K562 (cell line): ENCODE measurements around the gene SH3RF1. TPM values are rescaled to one million over a fixed set of nuclear protein-coding genes. Genes with fewer than 3 reads are reported as not detected.

Source experiments
- ATAC-seq: fragments of 200-7000 bp; cut with Tn5 transposase; 3 replicates; pipeline ENCODE4 v1.9.1; 2020; ENCODE audit warnings: moderate library complexity
- BruUV-seq: library from RNA; stranded (reverse); fragments of 400-500 nt; replicated peaks from 2 replicates; lab custom pipeline; 2021; lab: Mats Ljungman, UMichigan
- CTCF ChIA-PET: fragments of 300-600 bp; formaldehyde crosslinking; extraction: SDS; loops from one replicate; lab custom pipeline; 2021; ENCODE audit warnings: low intra/inter-chr PET ratio; lab: Yijun Ruan, JAX
- POLR2A ChIA-PET: fragments of 300-600, 350-650 bp; sonication (Branson Sonifier 250); formaldehyde crosslinking; extraction: SDS; loops from one replicate; lab custom pipeline; 2021; ENCODE audit warnings: antibody characterized with exemption, inconsistent platforms; lab: Yijun Ruan, JAX
- DNase-seq, 4 experiments: peaks; one replicate each; pipeline versions ENCODE4 v3.0.0 to v3.0.0-alpha.2; 2011 to 2018; ENCODE audit warnings: low spot score in 3 of 4, mixed read lengths in 3 of 4; ENCODE audit errors: extremely low read depth in 1 of 4
- FAIRE-seq: peaks from 2 replicates; lab custom pipeline; 2011; peaks lifted over from hg19 to GRCh38; lab: Jason Lieb, UNC
- H2AFZ ChIP-seq: 2 replicates; pipeline ENCODE4 v1.6.0; 2011; ENCODE audit warnings: low read depth, low read length, control low read depth, inconsistent platforms
- H3K27ac ChIP-seq: fragments of 200-600 bp; 3 replicates; pipeline ENCODE4 v1.8.0; 2011; ENCODE audit warnings: low read depth, mild to moderate bottlenecking, control low read depth, inconsistent platforms, low read length, moderate library complexity, mixed read lengths; ENCODE audit errors: extremely low read depth
- H3K27me3 ChIP-seq, 2 experiments: fragments of 300-600 bp in 1 of 2; 2 replicates in 1 of 2; 3 replicates in 1 of 2; pipeline versions ENCODE4 v1.6.0 to v1.8.0; 2011; ENCODE audit warnings: inconsistent platforms in 2 of 2, low read length in 2 of 2, mild to moderate bottlenecking in 1 of 2, mixed read lengths in 1 of 2, moderate library complexity in 1 of 2; ENCODE audit not compliant: control insufficient read depth in 2 of 2, insufficient read depth in 2 of 2
- H3K36me3 ChIP-seq: fragments of 300-600 bp; 3 replicates; pipeline ENCODE4 v1.8.0; 2011; ENCODE audit warnings: mild to moderate bottlenecking, low read length, inconsistent platforms; ENCODE audit not compliant: control insufficient read depth, insufficient read depth
- H3K4me1 ChIP-seq, 2 experiments: fragments of 200-600 bp in 1 of 2; replicated peaks in 1 of 2; 2 replicates in 1 of 2; 3 replicates in 1 of 2; pipeline versions ENCODE4 v1.5.1 to v1.8.0; 2011; ENCODE audit warnings: inconsistent platforms in 2 of 2, low read length in 2 of 2, mild to moderate bottlenecking in 1 of 2, mixed read lengths in 1 of 2, moderate library complexity in 1 of 2; ENCODE audit not compliant: control insufficient read depth in 2 of 2, insufficient read depth in 2 of 2
- H3K4me2 ChIP-seq: 2 replicates; pipeline ENCODE4 v1.6.1; 2011; ENCODE audit warnings: low read length, control low read depth, inconsistent platforms, mixed read lengths; ENCODE audit not compliant: insufficient read depth
- H3K4me3 ChIP-seq: fragments of 200-600 bp; sonication (generic), shearing (Covaris generic); 2 replicates; pipeline ENCODE4 v1.5.1; 2016; ENCODE audit warnings: control low read depth, inconsistent platforms
- H3K79me2 ChIP-seq: fragments of 200-600 bp; 3 replicates; pipeline ENCODE4 v1.8.0; 2011; ENCODE audit warnings: low read length, inconsistent platforms; ENCODE audit not compliant: control insufficient read depth, insufficient read depth
- H3K9ac ChIP-seq, 2 experiments: 2 replicates each; pipeline versions ENCODE4 v1.6.0 to v1.6.1; 2011; ENCODE audit warnings: low read depth in 2 of 2, low read length in 2 of 2, control low read depth in 1 of 2, inconsistent platforms in 1 of 2, mild to moderate bottlenecking in 1 of 2, mixed read lengths in 1 of 2; ENCODE audit not compliant: insufficient read depth in 1 of 2
- H3K9me1 ChIP-seq: one replicate; pipeline ENCODE4 v1.6.0; 2011; ENCODE audit warnings: inconsistent platforms, mild to moderate bottlenecking, low read length, moderate library complexity; ENCODE audit not compliant: control insufficient read depth, insufficient read depth
- H3K9me3 ChIP-seq: replicated peaks from 2 replicates; pipeline ENCODE4 v1.5.1; 2011; ENCODE audit warnings: low read depth, low read length, inconsistent platforms; ENCODE audit not compliant: control insufficient read depth, insufficient read depth
- H4K20me1 ChIP-seq: replicated peaks from 2 replicates; pipeline ENCODE4 v1.6.1; 2011; ENCODE audit warnings: low read length, inconsistent platforms, mixed read lengths; ENCODE audit not compliant: control insufficient read depth, insufficient read depth
- ETS1 ChIP-seq: conservative IDR thresholded peaks from 2 replicates; pipeline ENCODE4 v1.6.1; 2011; ENCODE audit warnings: low read depth, mild to moderate bottlenecking, low read length; ENCODE audit not compliant: control insufficient read depth
- ETV1 ChIP-seq: fragments of 450-650 bp; conservative IDR thresholded peaks from 2 replicates; pipeline ENCODE4 v1.6.1; 2016; ENCODE audit warnings: missing genetic modification characterization, control low read depth, low read depth, missing compliant biosample characterization
- HNRNPK ChIP-seq: fragments of 200-400 bp; formaldehyde crosslinking; IDR thresholded peaks from one replicate; pipeline ENCODE4 v1.6.1; 2018; ENCODE audit warnings: mild to moderate bottlenecking, low read depth, low read length; ENCODE audit not compliant: poor library complexity, severe bottlenecking
- KAT2B ChIP-seq: IDR thresholded peaks from one replicate; pipeline ENCODE4 v1.6.1; 2012; ENCODE audit warnings: low read depth, mild to moderate bottlenecking, control low read depth, inconsistent platforms, low read length, moderate library complexity
- KLF13 ChIP-seq: fragments of 450-650 bp; IDR thresholded peaks from 2 replicates; pipeline ENCODE4 v1.6.1; 2016; ENCODE audit warnings: missing genetic modification characterization, low read depth, mild to moderate bottlenecking, missing compliant biosample characterization, moderate library complexity, borderline replicate concordance
- NCOA6 ChIP-seq: fragments of 450-650 bp; IDR thresholded peaks from 2 replicates; pipeline ENCODE4 v1.6.1; 2017; ENCODE audit warnings: mild to moderate bottlenecking
- NR1H2 ChIP-seq: sonication (generic); formaldehyde crosslinking; IDR thresholded peaks from 2 replicates; pipeline ENCODE4 v1.4.0; 2020; ENCODE audit warnings: mild to moderate bottlenecking, missing genetic modification reagents
- NUFIP1 ChIP-seq: fragments of 450-650 bp; IDR thresholded peaks from 2 replicates; pipeline ENCODE4 v1.6.1; 2018; ENCODE audit not compliant: partially characterized antibody
- POLR2B ChIP-seq: fragments of 450-650 bp; IDR thresholded peaks from 2 replicates; pipeline ENCODE4 v1.6.1; 2018; ENCODE audit warnings: low read depth; ENCODE audit not compliant: partially characterized antibody
- PYGO2 ChIP-seq: fragments of 450-650 bp; IDR thresholded peaks from 2 replicates; pipeline ENCODE4 v1.6.1; 2016; ENCODE audit warnings: mild to moderate bottlenecking, missing genetic modification characterization, moderate library complexity, missing compliant biosample characterization
- RHOXF2B ChIP-seq: fragments of 250-450 bp; sonication (Bioruptor Pico); conservative IDR thresholded peaks from 2 replicates; pipeline ENCODE4 v1.5.1; 2021
- TCFL5 ChIP-seq: fragments of 250-450 bp; sonication (Bioruptor Pico); conservative IDR thresholded peaks from 2 replicates; pipeline ENCODE4 v1.6.1; 2021; ENCODE audit warnings: mild to moderate bottlenecking, moderate library complexity, matching md5 sums
- USF2 ChIP-seq: sonication (generic); formaldehyde crosslinking; IDR thresholded peaks from 2 replicates; pipeline ENCODE4 v1.5.0; 2020; ENCODE audit warnings: missing genetic modification reagents
- WGBS: fragments of 100-300 bp; shearing (Covaris generic); methylation state at CpG from one replicate; pipeline ENCODE4 v1.1.6; 2016; ENCODE audit warnings: low coverage, mixed read lengths; ENCODE audit not compliant: insufficient coverage; ENCODE audit errors: missing lambda C conversion rate; 5-methylcytosine and 5-hydroxymethylcytosine counted together
- in situ Hi-C: fragments of 300-500 bp; cut with MboI; formaldehyde crosslinking; loops from 4 replicates; pipeline ENCODE4 v1.15.0; 2018; ENCODE audit warnings: inconsistent platforms, mixed read lengths
- intact Hi-C: fragments of 100-400 bp; cut with micrococcal nuclease; formaldehyde crosslinking; loops from 2 replicates; pipeline ENCODE4 v1.14.2; 2022
- polyA plus RNA-seq, 8 experiments: library from polyadenylated mRNA; depleted of rRNA in 4 of 8; stranded (reverse) in 5 of 8; unstranded in 3 of 8; fragments of >200 nt; fragmentation: Nextera tagmentation in 2 of 8; fragmentation: Illumina TruSeq in 1 of 8; extraction: Ambion mirVana in 2 of 8; extraction: Trizol in 1 of 8; gene quantifications; 2 replicates each; pipeline versions ENCODE4 v1.2.1 to v1.2.3, GENCODE V29; 2011 to 2014; ENCODE audit warnings: inconsistent platforms in 1 of 8, missing spikeins in 1 of 8
- total RNA-seq, 7 experiments: library from RNA; depleted of rRNA in 6 of 7; stranded (reverse); fragments of >200 nt in 6 of 7; fragmentation: Illumina TruSeq in 2 of 7; extraction: Trizol in 2 of 7; gene quantifications; 2 replicates each; pipeline versions ENCODE4 v1.2.1 to v1.2.3, GENCODE V29; 2011 to 2021; ENCODE audit warnings: low replicate concordance in 1 of 7

The SH3RF1 gene
- total and polyA plus RNA-seq, 9 of the 15 experiments (the other 6 are each of a cell fraction or from before 2014, with no cell fraction given) = 0.04 to 0.16 (median 0.11) TPM; not detected in 6

GRCh38 chr4:169050284-169050683, 220.5 kb downstream of the SH3RF1 start:
- Histone ChIP-seq H3K9ac (no peak overlapping the region), H3K9me3 (no peaks in the 10 kb centered on the region), H3K4me3 (no peak overlapping the region), H3K4me2 (no peak overlapping the region), H3K27ac (no peak overlapping the region), H3K79me2 (no peaks in the 10 kb centered on the region), H3K36me3 (no peaks in the 10 kb centered on the region), H4K20me1 (no peaks in the 10 kb centered on the region), H3K27me3 (peaks cover 44 to 52% of the 10 kb centered on the region in 2 experiments; a peak in 4 of 5 replicates), H3K4me1 (no peaks in the 10 kb centered on the region), H2AFZ (no peak overlapping the region), H3K9me1 (no peaks in the 10 kb centered on the region)
- 2% methylated on average over 7 of the region's 7 CpGs for WGBS
- FAIRE-seq = no peak
- in situ Hi-C loops = no loop called here
- no peak for TF ChIP-seq NCOA6
- TF ChIP-seq ETV1 (tag) = no peak
- no peak for TF ChIP-seq HNRNPK
- no peak for TF ChIP-seq ETS1
- TF ChIP-seq NUFIP1 = no peak
- no peak for TF ChIP-seq PYGO2 (tag)
- no peak for TF ChIP-seq USF2
- TF ChIP-seq KLF13 (tag) = no peak
- no peak for TF ChIP-seq KAT2B
- no peak for TF ChIP-seq RHOXF2B (CRISPR knock-in tag)
- no peak for TF ChIP-seq POLR2B
- TF ChIP-seq TCFL5 (CRISPR knock-in tag) = no peak
- no peak for TF ChIP-seq NR1H2 (CRISPR knock-in tag)
- ChIA-PET CTCF (no interaction called here), POLR2A (interaction anchor here (0.6 kb wide), 1 partner anchor 25 kb away, joined by 3 read pairs; no protein-coding TSS in a partner anchor)
- ATAC-seq = no peak
- intact Hi-C loops = no loop called here
- no TSS peak for BruUV-seq
- no peak for DNase-seq
